HUDEP-2 (cell line): ENCODE data around the gene CD209.
"Not testable (repeated sequence)": the region's sequence is repeated elsewhere in the genome, so short reads cannot be mapped to it uniquely, and the experiment has no call there.

Source experiments
- DNase-seq, 76 experiments: peaks; one replicate each; lab custom pipeline; 2025; ENCODE audit not compliant: unreplicated experiment in 76 of 76; lab: John Stamatoyannopoulos, UW

CD209 gene, protein sequence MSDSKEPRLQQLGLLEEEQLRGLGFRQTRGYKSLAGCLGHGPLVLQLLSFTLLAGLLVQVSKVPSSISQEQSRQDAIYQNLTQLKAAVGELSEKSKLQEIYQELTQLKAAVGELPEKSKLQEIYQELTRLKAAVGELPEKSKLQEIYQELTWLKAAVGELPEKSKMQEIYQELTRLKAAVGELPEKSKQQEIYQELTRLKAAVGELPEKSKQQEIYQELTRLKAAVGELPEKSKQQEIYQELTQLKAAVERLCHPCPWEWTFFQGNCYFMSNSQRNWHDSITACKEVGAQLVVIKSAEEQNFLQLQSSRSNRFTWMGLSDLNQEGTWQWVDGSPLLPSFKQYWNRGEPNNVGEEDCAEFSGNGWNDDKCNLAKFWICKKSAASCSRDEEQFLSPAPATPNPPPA

DNA sequence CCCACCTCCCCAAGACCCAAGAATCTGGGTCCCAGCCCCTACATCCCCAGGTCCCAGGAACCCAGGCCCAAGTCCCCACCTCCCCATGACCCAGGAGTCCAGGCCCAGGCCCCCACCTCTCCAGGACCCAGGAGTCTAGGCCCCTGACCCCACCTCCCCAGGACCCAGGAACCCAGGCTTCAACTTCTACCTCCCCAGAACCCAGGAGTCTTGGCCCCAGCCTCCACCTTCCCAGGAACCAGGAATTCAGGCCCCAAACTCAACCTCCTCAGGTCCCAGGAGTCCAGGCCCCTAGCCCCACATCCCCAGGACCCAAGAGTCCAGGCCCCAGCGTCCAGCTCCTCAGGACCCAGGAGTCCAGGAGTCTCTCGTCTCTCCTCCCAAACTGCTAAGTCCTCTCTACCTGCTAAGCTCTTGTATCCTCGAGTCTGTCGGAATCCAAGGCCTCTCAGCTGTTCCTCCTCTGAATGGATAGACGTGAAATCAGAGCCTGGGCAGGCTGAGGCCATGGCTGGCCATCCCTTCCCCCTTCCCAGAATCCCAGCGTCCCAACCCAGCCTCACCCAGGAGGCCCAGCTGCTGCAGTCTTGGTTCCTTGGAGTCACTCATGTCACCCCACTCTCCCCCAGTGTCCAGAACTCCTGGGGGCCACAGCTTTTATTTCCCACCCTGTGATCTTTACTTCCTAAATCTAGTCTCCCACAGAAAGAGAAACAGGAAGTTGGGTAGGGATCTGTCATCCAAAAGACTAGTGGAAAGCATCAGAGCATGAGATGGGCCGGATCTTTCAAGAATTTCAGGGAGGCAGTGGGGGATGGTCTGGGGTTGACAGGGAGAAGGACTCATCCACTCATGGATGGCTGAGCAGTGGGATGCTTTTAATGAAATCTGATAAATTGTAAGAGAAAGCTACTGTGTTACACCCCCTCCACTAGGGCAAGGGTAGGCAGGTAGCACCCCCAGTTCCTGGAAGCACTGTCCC lies at the start of gene CD209:
TSS of gene CD209 (minus strand) at position 632 of the 982 bp plus-strand sequence. CDS start at position 609, 23 bp downstream.
- no peak for DNase-seq

DNA sequence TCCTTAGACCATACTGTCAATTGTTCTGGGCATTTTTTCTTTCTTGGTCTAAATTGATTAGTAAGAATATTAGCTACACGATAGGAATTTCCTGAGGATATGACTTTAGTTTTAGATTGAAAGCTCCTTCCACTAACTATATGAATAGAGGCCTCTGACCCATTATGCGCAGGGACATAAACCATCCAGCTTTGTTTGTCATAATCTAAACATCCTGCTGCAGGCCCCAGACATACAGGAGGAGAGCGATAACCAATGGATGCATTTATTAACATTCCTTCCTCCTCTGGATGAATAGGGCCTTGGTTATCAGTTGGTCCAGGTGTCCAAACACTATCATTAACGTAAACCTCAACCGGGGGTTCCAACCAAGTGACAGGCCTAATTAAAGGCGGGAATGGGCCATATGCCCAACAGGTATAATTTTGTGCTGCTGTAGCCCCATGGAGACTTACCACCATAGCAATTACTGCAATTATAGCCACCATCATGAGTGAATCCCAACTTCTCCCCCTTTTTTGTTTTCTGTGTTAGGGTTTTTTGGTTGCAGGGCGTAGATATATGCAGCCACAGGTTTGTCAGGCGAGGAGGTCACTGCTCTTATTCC lies 48.3 kb upstream of the CD209 start:
- DNase-seq, result no peak

DNA sequence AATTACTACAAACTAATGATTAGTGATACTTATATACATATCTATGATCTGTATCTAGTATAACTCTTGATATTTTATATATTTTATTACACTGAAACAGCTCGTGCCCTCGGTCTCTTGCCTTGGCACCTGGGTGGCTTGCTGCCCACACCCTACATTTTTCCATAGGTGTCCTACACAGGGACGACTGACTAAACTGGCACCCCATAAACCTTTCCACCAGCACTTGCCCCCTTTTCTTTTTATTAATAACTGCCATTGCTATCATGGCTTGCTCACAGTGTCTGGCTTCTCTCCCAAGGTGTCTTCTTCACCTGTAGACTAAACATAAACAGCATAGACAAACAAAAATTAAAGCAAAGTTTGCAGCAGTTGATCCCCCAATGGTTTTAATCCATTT lies 46.2 kb upstream of the CD209 start:
- DNase-seq, result no peak

DNA sequence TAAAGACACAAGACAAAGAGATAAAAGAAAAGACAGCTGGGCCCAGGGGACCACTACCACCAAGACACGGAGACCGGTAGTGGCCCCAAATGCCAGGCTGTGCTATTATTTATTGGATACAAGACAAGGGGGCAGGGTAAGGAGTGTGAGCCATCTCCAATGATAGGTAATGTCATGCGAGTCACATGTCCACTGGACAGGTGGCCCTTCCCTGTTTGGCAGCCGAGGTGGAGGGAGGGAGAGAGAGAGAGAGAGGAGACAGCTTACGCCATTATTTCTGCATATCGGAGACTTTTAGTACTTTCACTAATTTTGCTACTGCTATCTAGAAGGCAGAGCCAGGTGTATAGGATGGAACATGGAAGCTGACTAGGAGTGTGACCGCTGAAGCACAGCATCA lies 45.4 kb upstream of the CD209 start:
- not testable (repeated sequence) for DNase-seq

DNA sequence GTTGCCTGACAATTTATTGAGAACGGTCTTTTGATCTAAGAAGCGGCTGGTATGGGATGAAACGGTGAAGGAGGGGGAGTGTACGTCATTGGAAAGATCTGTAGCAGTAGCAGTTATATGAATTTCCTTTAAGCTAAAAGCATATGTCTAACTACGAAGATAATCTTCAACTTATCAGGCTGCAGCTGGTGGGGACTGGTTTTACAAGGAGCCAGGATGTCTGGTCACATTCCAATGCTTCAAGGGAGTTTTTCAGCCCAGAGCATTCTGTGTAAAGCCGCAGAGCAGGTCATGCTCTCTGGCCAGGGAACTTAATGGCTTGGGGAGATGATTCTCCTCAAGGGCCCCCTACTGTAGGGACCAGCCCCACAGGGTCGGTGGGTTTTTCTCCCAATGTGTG lies 44.9 kb upstream of the CD209 start:
- no peak for DNase-seq

DNA sequence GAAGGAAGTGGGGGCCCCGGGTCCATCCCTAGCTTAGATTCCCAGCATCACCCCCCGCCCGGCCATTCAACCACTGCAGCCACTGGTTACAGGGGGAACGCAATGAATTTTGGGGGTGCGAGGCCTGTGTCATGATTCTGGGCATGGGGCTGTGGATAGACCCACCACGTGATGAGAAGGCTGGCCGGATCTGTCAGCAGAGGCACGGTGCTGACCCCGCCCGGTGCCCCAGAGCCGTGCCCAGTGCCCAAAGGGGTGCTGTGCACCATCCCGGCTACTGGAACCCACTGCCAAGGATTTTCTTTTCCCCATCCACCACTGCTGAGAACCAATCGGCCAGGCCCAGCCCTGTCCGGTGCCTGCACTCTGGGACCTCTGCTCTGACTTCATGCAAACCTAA lies 43.1 kb upstream of the CD209 start:
- DNase-seq, result no peak

DNA sequence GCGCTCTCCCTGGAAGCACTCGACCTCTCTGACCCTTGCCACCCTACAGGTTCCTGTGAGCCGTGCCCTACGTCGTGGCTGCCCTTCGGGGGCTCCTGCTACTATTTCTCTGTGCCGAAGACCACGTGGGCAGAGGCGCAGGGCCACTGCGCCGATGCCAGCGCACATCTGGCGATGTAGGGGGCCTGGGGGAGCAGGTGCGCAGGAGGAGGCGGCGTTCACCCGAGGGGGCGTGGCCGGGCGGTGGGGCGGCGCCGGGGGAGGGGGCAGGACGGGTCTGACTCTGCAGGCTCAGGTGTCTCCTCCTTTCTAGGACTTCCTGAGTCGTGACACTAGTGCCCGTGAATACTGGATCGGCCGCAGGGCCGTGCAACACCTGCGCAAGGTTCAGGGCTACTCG lies 42.1 kb upstream of the CD209 start:
- no peak for DNase-seq

DNA sequence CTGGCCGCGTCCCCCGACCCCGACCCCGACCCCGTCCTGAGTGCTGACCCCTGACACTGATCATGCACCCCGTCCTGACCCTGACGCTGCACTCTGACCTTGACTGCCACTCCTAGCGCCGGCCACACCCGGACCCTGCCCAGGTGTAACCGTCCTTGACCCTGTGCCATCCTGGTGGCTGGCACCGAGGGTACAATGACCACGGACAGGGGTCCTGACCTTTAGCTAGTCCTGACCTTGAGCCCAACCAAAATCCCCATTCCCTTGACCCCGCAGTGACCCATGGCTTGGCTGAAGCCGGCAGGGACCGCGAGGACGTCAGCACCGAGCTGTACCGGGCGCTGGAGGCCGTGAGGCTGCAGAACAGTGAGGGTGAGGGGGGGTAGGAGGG lies 41.6 kb upstream of the CD209 start:
- no peak for DNase-seq

DNA sequence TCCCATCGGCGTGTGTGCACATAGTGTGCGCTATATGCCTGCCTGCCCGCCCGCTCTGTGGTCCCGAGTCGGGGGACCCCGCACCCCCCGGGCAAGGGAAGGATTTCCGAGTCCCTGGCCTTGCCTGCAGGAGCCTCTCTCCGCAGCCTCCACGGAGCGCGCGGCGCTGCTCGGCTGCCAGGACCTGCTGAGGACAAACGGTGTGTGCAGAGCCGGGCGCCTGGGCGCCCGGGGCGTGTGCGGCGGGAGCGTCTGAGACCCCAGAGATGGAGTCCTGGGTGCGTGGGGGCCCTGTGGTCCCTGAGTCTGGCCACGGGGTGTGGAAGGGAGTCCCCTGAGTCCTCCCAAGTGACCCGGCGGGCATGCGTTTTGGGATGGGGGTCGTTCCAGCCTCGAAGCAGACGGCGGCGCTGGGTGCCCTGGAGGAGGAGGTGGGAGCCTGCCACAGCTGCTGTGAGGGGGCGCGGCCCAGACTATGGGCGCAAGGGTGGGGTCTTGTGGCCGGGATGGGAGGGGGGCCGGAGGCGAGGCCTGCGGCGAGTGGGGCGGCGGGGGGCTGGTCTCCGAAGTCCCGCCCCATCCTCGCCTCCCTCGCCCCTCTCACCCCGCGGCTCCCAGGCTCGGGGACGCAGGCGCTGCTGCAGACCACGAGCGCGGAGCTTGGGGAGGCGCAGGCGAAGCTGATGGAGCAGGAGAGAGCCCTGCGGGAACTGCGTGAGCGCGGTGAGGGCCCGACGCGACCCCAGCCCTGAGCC lies 41.0 kb upstream of the CD209 start:
- DNase-seq, result no peak

DNA sequence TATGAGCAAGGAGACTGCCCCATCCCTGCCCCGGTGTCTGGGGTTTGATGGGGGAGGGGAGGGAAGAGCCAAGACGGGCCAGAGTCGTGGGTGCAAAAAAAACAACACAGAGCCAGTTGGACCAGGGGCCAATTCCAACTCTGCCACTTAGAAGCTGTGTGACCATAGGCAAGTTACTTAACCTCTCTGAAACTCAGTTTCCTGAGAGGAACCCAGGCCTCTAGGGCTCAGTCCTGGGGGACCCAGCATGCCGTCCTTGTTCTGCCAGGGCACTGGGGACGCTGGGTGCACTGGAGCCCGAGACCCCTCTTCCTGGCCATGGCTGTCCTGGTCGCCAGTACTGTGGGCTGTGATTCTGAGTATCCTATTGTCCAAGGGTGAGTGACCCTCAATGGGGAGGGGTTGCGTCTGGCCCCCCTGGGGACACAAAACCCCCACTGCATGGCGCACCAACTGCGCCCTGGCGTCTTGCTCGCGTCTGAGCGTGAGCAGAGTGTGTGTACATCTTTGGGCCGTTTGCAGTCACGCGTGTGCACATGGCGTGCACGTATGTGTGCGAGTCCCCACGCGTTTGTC lies 40.4 kb upstream of the CD209 start:
- no peak for DNase-seq

DNA sequence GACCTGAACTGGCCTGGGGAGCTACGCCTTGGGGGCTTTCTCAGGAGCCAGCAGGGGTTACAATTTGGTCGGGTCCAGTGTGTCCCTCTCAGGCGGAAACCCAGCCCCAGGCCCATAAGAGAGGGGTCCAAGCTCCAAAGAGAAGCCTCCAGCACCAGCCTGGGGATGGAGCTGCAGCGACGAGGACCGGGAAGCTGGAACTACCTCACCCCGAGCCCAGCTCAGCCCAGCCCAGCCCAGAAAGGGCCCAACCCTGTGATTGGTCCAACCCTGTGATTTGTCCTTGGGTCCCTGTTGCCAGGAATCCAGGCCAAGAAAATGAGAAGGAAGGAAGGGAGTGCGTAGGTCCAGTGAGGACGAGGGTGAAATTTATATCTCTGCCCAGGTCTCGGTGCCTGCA lies 39.8 kb upstream of the CD209 start:
- DNase-seq, result no peak

DNA sequence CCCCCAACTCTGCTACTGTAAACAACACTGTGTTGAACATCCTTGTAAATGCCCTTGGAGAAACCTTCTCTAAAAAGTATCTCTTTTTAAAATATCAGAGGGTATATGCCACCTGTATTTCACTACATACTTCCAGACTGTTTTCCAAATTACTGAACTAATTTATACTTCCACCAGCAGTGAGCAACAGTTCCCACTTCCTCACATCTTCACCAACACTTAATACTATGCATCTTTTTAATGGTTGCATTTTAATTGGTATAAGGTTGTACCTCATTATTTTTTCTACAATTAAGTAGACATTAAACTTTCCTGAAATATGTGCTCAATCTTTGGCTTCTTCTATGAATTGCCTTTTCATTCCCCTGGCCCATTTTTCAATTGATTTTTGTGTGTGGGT lies 37.5 kb upstream of the CD209 start:
- DNase-seq, result no peak

DNA sequence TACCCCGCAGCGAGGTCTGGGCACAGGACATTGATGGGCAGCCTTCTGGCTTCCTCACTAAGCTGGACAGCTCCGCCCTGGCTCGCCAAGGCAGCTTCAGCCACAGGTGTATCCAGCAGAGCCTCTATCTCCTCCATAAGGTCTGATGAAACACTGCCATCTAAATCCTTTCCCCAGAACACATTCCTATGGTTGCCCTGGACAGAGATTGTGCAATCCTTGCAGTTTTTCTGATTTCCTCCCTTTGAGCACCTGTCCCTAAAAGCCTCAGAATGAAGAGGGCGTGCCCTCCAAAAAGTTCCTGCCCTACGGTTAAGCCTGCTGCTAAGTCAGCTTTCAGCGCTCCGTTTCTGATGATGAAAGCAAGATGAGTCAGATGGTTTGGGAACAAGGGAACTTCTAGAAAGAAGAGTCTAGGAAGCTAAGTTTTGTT lies 36.7 kb upstream of the CD209 start:
- no peak for DNase-seq

DNA sequence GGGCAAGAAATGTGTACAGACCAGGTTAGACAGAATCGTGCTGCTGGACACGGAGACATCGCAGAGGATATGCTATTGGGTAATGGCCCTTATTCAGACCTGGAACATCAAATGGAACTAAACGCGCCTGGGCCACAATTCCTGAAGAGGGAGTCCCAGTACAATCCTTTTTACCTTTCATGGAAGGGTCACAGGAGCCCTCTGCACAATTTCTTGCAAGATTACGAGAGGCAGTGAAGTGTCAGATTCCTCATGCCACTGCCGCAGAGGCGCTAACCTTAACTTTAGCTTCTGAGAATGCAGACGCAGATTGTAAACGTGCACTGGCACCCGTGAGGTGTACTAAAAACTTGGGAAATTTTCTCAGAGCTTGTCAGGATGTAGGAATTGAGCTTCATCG lies 33.8 kb upstream of the CD209 start:
- no peak for DNase-seq

DNA sequence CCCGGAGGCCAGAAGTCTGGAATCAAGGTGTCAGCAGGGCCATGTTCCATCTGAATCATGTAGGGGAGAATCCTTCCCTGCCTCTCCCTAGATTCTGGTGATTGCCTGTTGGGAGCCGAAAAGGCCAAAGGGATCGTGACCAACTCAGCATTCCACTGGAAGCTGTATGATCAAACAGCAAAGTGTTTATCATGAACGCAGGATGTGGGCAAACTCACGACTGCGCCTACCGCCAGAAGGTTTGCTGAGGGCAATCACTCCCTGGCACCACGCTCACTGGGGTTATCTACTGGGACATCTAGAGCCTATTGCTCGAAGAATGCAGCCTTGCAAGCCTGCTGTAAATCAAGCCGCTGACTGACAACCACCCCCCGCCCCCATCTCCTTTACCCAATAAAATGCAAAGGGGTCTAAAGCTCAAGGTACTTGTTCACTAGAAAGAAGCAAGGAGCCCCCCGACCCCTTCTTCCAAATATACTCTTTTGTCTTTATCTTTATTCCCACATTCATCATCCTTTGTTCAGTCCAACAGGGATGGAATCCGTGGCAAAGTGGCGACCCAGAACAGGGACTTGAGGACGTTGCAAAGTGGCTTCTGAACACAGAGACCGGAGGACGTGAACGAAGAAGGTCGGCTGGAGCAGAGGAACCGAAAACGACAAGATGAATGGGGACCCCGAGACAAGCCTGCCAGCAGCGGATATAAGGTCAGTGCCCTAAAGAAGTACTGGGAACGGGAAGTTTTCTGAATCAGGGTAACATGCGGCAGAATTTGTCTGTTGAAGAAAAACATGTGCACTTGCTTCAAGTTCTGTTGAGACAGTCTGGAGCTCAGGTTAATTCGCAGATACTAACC lies 32.5 kb upstream of the CD209 start:
- DNase-seq, result no peak

DNA sequence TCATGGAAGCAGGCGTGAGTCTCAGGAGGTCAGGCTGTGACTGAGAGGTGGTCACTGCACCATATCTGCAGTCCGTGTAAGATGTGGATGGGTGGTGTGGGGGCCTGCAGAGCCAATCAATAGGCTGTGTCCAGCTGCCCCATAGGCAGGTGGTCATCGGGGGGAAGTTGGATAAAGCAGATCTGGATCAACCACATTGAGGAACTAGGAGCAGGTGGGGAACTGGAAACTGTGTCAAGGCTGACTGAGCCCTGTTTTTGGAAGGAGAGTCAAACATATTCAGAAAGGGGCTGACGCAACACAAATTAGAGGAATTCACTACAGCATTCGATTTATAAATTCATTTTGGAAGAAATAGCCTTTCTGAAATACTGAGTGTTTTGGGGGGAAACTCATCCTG lies 30.7 kb upstream of the CD209 start:
- DNase-seq, result no peak

DNA sequence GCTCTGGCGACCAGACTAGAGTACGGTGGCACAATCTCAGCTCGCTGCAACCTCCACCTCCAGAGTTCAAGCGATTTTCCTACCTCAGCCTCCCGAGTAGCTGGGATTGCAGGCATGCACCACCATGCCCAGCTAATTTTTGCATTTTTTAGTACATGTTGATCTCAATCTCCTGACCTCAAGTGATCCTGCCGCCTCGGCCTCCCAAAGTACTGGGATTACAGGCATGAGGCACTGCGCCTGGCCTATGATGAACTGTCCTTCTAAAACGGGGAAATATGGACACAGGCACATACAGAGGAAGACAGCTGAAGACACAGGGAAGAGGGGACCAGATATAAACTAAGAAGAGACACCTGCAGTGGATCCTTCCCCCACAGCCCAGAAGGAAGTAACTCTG lies 28.4 kb upstream of the CD209 start:
- DNase-seq, result no peak

DNA sequence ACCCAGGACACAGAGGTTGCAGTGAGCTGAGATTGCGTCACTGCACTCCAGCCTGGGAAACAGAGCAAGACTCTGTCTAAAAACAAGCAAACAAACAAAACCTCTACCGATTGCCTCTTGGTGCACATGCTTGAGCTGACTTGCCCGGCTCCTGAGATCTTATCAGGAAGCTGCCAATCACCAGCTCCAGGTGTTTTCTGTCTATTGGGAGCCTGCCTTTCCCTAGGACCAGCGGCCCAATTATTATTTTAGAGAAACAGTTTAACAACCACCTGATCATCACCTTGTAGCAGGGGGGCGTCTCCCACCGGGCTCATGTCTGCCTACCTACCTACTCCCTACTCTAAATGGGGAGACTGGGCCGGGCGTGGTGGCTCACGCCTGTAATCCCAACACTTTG lies 26.5 kb upstream of the CD209 start:
- DNase-seq, result no peak

DNA sequence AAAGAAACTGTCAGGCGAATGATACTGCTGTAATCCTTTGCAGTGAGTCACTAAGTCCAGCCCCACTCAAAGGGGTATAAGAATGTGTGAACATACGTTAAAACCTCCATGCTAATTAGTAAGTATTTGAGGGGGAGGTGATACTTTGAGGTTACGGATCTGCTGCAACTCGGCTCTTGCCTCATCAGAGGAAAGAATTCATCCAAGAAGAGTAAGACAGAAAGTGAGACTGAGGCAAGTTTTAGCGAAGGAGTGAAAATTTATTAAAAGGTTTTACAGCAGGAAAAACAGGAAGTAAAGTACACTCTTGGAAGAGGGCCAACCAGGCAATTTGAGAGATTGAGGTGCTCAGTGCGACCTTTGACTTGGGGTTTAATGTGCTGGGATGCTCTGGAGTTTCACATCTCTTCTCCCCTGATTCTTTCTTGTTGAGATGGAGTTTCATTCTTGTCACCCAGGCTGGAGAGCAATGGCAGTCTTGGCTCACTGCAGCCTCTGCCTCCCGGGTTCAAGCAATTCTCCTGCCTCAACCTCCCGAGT lies 25.5 kb upstream of the CD209 start:
- no peak for DNase-seq
